ENCODE results near the gene TCF4. TPM values are rescaled to one million over a fixed set of nuclear protein-coding genes. Genes with fewer than 3 reads are reported as not detected.

The TCF4 gene
- total RNA-seq, 1 donor from 2014 or later, result 62.8 TPM

DNA sequence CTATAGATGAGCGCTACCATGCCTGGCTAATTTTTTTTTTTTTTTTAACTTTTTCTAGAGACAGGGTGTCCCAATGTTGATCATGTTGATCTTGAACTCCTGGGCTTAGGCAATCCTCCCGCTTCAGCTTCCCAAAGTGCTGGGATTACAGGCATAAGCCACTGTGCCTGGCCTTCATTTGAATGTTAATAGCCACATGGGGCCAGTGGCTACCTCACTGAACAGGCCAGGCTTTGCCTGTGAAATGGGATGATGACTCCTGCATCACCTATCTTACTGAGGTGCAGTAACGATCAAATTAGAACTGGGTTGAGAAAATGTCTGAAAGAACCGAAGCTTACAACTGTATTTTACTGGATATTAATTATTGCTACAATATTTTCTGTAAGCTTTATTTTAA is 278.7 kb downstream of the TCF4 start:
- intact Hi-C loops (cut with micrococcal nuclease), result no loop called here
- no peak for DNase-seq
- ATAC-seq, result no peak

DNA sequence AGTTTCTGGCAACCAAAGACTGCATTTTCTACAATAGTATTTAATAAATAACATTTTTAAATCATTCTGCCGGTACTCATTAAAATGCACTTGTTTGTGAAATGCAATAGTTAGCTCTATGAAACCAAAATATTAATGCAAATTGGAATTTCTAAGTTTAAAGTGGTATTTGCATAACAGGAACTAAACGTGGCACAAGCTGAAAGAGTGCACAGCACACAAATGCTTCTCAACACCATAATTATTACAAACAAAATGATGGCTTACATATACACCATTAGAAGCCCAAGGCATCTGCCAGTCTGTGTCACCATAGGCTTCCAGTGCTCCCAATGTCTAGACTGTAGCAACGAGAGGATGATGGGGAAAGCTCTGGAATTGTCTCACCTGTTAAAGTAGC is 280.5 kb downstream of the TCF4 start:
- no peak for DNase-seq
- no peak for ATAC-seq
- intact Hi-C loops (cut with micrococcal nuclease), result no loop called here

DNA sequence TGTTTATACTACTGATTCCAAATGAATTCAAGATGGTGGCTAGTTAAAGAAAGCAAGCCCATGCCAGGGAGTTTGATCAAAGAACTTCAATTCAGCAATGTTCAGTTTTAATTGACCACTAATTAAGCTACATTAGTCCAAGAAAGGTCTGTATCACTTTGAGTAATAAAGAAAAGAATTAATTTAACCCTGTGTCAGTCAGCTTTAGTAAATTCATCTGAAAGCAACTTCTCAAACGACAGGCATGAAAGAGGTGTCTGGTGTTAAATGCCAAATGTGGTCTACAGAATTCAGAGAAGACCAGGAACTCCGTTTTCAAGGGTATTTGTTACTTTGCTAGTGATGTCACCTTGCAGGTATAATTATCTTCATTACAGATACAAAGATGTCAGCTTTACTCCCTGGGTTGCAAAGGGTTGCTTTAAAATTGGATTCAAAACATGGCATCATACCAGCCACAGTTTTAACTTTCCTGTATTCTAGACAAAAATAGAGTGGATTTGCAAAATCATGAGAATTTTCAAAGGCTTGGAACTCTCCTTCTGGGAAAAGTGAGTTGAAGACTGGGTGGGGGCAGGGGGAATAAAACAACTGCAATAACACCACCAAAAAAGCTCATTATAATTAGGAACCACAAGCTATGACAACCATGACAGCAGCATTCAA is 281.5 kb downstream of the TCF4 start:
- no peak for DNase-seq
- intact Hi-C loops (cut with micrococcal nuclease), result no loop called here
- no peak for ATAC-seq

DNA sequence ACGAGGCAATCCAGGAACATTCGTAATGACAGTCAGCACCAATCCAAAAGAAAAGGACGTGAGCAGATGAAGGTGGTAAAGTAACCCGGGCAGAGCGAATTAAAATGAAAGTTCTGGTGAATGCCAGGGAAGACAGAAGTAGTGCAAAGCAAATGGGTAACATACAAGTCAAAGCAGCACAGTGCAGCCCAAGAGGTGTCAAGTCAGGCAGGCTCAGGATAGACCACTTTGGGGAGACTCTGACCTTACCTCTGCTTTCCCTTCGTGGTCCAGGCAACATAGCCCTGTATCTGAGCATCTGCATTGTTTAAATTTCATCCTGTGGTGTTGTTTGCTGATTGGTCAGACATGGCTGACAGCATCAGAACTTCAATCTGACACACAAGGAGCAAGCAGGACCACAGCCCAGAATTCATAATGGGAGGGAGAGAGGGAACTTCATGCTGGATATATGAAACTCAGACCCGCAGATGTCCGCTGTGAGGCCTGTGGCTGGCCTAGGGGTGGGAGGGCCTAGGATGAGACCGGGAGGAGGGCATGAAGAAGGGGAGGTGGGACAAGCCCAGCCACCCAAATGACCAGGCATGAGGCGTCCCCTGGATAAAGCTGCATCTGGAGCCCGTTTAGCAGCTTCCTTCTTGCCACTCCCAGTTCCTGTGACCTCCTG is 285.7 kb downstream of the TCF4 start:
- DNase-seq, result no peak
- peak; percentile 69 for ATAC-seq
- intact Hi-C loops (cut with micrococcal nuclease), result no loop called here

DNA sequence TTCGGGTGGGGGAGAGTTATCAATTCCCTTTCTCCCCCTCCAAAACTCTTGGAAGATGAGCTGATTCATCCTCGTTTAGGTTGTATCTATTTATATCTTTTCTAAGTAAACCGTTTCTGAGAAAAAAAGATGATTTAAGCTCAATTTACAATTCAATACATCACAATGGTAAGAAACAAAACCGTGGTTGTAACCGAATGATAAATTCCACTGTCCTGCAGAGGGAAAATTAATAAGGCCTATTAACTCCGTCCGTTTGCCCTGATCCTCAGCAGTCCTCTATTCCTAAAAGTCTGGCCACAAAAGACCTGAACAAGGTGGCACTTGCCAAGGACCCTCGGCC is 286.2 kb downstream of the TCF4 start:
- peak; percentile 23 for ATAC-seq
- intact Hi-C loops (cut with micrococcal nuclease), result no loop called here

DNA sequence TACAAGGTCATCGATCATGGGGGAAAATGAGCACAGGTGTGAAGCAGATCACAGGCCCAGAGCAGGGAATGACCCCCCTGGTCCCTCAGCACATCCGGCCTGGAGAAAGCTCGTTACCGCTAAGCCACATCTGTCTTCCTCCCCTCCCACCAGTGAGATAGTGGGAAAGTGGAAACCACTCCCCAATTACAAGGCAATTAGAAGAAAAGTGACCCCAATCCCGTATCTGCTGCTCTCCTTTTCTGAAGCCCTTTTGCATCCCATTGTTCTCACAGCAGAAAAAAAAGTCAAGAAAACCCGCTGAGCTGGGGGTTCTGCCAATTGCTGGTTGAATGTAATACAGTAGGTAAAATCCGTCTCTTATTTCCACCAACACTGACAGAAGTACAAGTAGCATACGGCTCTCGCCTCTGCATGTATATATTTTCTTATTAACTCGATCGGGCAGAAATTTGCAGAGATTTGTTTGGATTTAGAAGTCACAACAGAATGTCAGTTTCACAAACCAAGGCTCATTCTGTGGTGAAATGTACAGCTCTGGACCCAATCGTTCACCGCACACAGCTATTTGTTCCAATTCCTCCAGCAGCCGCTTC is 287.0 kb downstream of the TCF4 start:
- intact Hi-C loops (cut with micrococcal nuclease), result no loop called here
- DNase-seq (no peak), ATAC-seq (peak; percentile 24)

More for the DNA sequence above, 286.2 kb downstream of the TCF4 start:
- DNase-seq, result no peak

DNA sequence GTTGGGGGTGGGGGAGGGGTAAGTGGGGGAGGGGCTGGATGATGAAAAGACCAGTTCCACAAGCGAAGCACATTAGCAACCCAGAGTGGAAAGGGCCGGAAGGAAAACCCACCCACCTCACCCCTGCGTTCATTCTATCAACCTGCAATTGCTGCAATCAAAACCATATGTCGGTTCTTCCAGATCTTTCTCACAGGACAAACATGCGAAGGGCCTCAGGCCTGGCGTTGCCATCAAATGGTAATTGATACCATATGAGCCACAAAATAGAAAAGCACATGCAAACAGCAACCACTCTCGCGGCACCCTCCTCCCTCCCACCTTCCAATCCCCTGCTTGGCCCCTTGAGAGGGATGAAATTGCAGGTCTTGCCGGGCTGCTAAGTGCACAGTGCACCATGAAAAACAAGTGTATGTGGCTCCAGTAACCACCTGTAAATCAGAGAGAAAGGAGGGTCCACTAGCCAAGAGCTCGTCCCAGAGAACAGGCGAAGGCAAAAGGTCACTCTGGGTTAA is 287.5 kb downstream of the TCF4 start:
- DNase-seq (no peak), ATAC-seq (peak; percentile 10)
- intact Hi-C loops (cut with micrococcal nuclease), result no loop called here

DNA sequence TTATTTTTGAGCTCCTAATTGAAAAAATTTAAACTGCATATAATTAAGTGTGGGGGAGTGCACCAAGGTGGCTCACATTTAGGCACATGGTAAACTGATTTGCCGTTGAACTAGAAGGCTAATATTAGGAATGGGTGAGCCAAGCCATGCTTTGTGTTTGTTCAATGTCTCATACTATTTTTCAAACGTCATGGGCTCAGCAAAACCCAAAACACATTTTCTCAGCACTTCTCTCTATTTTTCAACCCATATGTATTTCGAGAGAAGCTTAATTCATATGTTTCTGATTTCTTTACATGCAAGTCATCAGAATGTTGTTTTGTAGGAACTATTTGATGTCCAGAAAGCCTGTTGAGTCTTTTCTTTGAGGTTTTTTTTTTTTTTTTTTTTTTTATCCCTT is 291.2 kb downstream of the TCF4 start:
- DNase-seq (no peak), ATAC-seq (no peak)
- intact Hi-C loops (cut with micrococcal nuclease), result no loop called here

DNA sequence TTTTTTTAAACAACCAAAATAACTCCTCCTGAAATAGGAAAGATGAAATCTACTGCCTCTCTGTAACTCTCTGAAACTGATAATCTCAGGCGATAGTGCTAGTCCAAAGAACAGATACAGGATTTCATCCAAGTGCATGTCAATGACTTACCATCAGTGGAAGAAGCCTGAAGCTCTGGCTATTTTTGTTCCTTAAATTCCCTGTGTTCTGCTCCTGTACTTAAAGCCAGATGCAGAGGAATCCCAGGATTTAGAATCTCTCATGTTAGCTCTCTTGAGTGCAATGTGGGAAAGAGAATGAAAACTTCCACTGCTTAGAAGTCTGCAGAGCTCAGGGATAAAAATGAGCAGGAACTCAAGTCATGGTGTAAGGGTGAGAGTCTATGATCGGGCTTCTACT is 291.9 kb downstream of the TCF4 start:
- DNase-seq (no peak), ATAC-seq (peak; percentile 27)
- intact Hi-C loops (cut with micrococcal nuclease), result no loop called here

DNA sequence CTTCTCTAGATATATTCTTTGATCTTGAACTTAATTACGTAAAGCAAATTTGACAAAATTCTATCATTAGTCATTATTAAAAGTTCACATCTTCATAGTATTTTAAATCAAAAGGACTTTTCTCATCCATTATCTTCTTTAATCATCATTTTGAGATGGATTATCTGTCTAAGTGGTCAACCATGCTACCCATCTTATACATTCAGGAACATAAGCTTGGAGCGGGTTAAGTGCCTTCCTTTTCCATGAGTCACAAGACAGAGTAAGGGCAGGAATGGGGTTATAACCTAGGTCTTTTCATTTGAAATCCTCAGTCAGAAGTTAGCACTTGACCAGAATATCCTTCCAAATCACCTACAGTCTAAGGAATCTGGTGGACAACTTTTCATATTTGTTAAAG is 297.1 kb downstream of the TCF4 start:
- intact Hi-C loops (cut with micrococcal nuclease), result no loop called here
- DNase-seq, result no peak
- ATAC-seq, result no peak

DNA sequence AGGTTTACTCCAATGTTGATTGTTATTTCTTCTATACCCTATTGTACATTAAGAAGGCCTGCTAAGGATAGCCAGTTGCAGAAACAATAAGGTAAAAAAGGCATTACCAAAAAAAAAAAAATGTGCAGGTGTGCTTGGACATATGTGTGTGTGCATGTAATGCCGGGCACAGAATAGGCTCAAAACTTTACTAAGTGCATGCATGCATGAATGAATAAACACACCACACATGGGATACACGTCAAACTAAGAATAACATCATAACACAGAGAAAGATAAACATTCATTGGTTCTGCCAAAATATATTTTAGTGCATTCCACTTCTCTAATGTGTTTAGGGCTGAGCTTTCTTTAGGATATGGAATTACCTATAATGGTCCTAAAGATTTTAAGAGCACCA is 298.2 kb downstream of the TCF4 start:
- intact Hi-C loops (cut with micrococcal nuclease), result no loop called here
- no peak for ATAC-seq
- DNase-seq, result no peak

DNA sequence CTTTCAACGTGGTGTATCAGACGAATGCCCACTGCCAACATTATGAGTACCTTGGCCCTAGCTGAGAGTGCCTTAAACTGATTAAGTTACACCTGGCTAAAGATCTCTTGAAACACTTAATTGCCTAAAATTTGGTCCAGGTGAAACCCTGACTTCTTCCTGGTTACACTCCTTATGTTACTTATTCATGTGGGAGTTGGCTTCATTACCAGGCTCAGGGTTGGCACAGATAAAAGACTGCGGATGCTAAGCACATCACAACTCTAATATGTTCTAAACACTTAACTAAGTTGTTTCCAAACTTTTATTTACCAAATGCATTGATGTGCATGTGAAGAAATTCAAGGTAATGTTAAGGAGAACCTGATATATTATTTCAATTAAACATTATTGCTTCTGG is 298.9 kb downstream of the TCF4 start:
- intact Hi-C loops (cut with micrococcal nuclease), result no loop called here
- ATAC-seq (no peak), DNase-seq (no peak)

DNA sequence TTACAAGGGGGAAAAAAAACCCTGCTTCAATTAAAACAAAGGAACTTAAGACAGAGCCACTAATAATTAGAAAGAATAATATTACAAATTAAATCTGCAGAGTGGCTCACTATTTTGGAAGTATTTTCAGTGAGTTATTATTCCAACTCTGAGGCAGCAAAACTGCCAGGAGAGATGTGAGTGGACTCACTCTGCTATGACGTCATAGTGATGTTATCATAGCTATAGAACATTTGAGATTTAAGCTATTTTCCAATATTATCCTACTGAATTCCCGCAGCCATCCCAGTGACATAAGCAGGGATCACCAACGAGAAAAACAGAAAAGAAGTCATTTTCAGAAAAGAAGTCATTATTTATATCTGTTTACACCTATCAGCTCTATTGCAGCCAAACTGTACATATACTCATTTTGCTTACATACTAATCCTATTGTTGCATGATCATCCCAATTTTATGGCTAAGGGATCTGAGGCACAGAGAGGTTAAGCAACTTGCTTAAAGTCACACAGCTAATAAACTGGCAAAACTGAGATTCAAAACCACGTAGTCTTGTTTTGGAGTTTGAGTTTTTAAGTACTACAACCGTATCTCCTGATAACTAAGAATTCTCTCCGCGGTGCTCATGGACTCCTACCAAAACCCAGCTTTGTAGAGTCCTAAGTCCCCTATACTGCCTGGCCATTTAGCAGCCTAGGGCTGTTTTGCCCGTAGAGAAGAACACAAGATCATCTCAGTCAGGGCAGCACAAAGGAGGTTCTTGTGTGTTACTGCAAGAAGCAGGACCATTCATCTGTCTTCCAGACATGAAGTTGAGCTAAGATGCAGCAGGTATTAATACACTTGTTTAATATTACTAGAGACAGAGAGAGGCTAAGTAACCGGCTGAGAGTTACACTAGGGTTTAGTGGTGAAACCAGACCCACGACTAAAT is 299.8 kb downstream of the TCF4 start:
- ATAC-seq (no peak), DNase-seq (no peak)
- intact Hi-C loops (cut with micrococcal nuclease), result no loop called here

DNA sequence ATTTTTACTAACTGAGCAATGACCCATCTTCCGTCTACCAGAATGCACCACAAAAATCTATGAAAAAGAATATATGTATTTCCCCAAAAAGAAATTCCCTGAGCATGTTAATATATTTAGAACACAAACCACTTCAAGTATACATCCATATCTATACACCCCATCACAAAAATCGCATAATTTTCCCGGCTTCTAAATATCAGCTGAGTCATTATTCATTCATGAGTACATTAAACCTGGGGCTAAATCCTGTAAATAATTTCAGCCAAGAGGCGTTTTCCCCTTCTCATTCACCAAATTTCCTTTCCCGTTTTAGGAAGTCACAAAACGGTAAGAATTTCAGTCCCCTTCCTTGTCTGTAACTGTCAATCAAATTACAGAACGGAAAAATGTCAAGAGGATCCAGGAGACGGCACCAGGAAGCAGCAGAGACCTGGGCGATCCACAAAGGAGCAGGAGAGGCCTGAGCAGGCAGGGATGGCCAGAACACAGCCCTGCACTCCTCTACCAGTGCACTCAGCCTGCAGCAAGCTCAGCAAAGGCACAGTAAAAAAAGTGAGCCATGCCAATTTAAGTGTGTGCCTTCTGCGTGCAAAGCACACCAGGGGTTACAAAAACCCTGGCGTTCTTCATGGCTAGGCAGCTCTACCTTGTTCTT is 300.7 kb downstream of the TCF4 start:
- DNase-seq, result no peak
- ATAC-seq, result peak; percentile 55
- intact Hi-C loops (cut with micrococcal nuclease), result no loop called here

DNA sequence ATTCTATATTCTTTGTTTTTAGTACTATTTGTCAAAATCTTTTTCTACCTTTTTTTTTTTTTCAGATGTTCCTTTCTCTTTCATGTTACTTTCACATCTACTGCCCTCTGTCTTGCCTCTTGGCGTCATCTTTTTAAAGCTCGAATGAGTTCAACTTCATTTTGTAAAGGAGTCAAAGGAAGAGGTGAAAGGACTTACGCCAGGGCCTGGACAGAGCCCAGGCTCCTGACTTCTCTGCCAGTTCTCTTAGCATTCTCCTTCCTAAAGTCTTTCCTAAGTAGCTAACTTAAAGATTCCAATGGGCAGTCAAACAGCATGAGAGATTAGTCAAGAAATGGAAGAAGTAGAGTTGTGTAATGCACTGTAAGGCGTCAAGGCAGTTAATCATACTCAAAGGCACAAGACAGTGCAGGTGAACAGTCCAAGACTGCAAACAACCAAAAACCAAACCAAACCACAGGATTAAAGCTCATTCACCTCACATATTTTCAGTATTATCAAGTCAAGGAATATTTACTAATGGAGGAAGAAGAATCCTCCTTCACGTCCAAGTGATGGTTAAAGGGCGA is 301.7 kb downstream of the TCF4 start:
- intact Hi-C loops (cut with micrococcal nuclease), result no loop called here
- no peak for ATAC-seq
- DNase-seq, result no peak

DNA sequence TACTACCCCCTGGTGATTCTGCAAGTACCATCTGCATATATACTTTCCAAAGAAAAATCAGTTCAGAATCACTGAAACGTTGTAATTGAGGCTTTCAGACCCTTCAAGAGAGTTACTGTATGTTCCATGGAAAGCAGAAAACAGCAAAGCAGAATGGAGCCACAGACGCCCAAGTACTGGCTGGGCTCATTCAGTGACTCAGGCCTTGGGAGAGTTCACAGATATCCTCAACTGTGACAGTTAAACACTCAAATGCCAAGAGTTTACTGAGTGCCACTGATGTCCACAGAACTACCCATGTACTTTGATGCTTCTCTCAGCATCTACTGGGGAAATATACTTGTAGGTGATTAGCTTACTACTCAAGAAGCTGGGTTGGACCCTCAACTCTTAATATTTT is 303.4 kb downstream of the TCF4 start:
- intact Hi-C loops (cut with micrococcal nuclease), result no loop called here
- peak; percentile 70 for ATAC-seq
- DNase-seq, result no peak

DNA sequence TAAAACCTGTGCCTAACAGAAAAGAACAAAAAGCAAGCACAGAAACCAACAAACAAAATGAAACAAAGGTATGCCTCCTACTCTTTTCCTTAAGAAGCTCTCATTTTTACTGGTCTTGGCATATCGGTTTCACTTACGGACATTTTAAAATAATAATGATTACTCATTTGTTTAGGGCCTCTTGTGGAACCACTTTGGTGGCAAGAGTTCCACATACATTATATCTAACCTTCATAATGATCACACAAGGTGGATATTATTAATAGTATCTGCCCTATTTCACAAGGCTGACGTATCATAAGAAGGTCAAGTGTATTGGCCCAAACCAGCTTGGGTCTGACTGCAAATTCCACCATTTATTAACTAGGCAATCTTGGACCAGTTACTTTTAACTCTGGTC is 304.7 kb downstream of the TCF4 start:
- ATAC-seq (no peak), DNase-seq (no peak)
- intact Hi-C loops (cut with micrococcal nuclease), result no loop called here

DNA sequence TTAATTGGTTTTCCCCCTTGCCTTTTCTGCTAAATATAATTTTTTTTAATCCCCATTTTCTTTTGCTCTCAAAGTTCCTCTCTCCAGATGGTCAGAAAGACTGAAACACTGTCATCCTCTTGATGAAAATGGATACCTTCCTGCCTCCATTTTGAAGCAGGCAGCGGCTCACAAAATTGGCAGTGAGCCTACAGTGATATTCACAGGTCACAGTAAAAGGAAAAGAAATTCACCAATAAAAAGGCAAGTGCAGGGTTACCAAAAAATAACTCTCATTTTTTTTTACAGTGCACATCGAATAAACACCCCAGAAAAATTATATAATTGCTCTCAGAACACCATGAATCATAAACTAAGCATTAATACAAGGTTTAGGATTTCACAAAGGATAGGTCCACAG is 307.5 kb downstream of the TCF4 start:
- DNase-seq (no peak), ATAC-seq (no peak)
- intact Hi-C loops (cut with micrococcal nuclease), result no loop called here
